HG03342 (cell line): ENCODE results near the gene CEP85L.
A peak's percentile ranks its signal among the peaks of the same experiment; 100 is the strongest.

Experiments
- ATAC-seq: cut with Tn5 transposase; IDR thresholded peaks from one replicate; pipeline ENCODE4 v1.9.1; 2021; ENCODE audit warnings: mild to moderate bottlenecking, moderate library complexity; ENCODE audit not compliant: unreplicated experiment

Gene CEP85L

GRCh38 chr6:118661831-118662230 lies 10.4 kb upstream of the CEP85L start:
- ATAC-seq: no peak

GRCh38 chr6:118660218-118660569 lies 8.8 kb upstream of the CEP85L start:
- no peak for ATAC-seq

- no peak for ATAC-seq
These were observed 8.3 kb upstream of the CEP85L start for GRCh38 chr6:118659513-118660217.

- ATAC-seq: no peak
These were observed 5.6 kb upstream of the CEP85L start for GRCh38 chr6:118656847-118657451.

GRCh38 chr6:118652051-118652615 lies 742 bp upstream of the CEP85L start:
- no peak for ATAC-seq

GRCh38 chr6:118650582-118651281 lies 659 bp downstream of the CEP85L start:
- peak; percentile 41 for ATAC-seq

GRCh38 chr6:118649918-118650581 lies 1.3 kb downstream of the CEP85L start:
- no peak for ATAC-seq

GRCh38 chr6:118648866-118649554 lies 2.4 kb downstream of the CEP85L start:
- ATAC-seq: no peak

- ATAC-seq: no peak
These were observed 4.4 kb downstream of the CEP85L start for GRCh38 chr6:118646977-118647376.

GRCh38 chr6:118645395-118645794 lies 6.0 kb downstream of the CEP85L start:
- no peak for ATAC-seq

GRCh38 chr6:118644007-118644406 lies 7.4 kb downstream of the CEP85L start:
- no peak for ATAC-seq

- no peak for ATAC-seq
These were observed 10.3 kb downstream of the CEP85L start for GRCh38 chr6:118641042-118641441.

GRCh38 chr6:118639054-118639964 lies 12.1 kb downstream of the CEP85L start:
- ATAC-seq: peak; percentile 81

- no peak for ATAC-seq
These were observed 13.1 kb downstream of the CEP85L start for GRCh38 chr6:118638288-118638687.

- no peak for ATAC-seq
These were observed 15.3 kb downstream of the CEP85L start for GRCh38 chr6:118635909-118636735.

- no peak for ATAC-seq
These were observed 19.0 kb downstream of the CEP85L start for GRCh38 chr6:118632359-118632758.

- ATAC-seq: no peak
These were observed 20.5 kb downstream of the CEP85L start for GRCh38 chr6:118630923-118631322.

- no peak for ATAC-seq
These were observed 21.3 kb downstream of the CEP85L start for GRCh38 chr6:118630067-118630466.

- ATAC-seq: no peak
These were observed 23.7 kb downstream of the CEP85L start for GRCh38 chr6:118627724-118628123.
